Astrocyte (in vitro differentiated cells and primary cell): ENCODE measurements around the gene PPM1E. TPM values are rescaled to one million over a fixed set of nuclear protein-coding genes. Genes with fewer than 3 reads are reported as not detected.

ENCODE experiments used
- DNase-seq: peaks from one replicate; pipeline ENCODE4 v3.0.0-alpha.2; 2010; ENCODE audit warnings: low read depth
- FAIRE-seq: peaks from 2 replicates; lab custom pipeline; 2011; peaks lifted over from hg19 to GRCh38; lab: Jason Lieb, UNC
- H2AFZ ChIP-seq: 2 replicates; pipeline ENCODE4 v1.6.0; 2012; ENCODE audit warnings: low read depth, low read length, inconsistent platforms
- H3K27ac ChIP-seq: 2 replicates; pipeline ENCODE4 v1.5.1; 2011; ENCODE audit warnings: low read depth, low read length, inconsistent platforms
- H3K27me3 ChIP-seq: 2 replicates; pipeline ENCODE4 v1.6.0; 2011; ENCODE audit warnings: low read length, inconsistent platforms; ENCODE audit not compliant: insufficient read depth
- H3K36me3 ChIP-seq: 2 replicates; pipeline ENCODE4 v1.5.1; 2011; ENCODE audit warnings: low read length, inconsistent platforms; ENCODE audit not compliant: insufficient read depth
- H3K4me1 ChIP-seq: 2 replicates; pipeline ENCODE4 v1.5.1; 2011; ENCODE audit warnings: low read length, inconsistent platforms; ENCODE audit not compliant: insufficient read depth
- H3K4me2 ChIP-seq: 2 replicates; pipeline ENCODE4 v1.6.0; 2012; ENCODE audit warnings: low read length, inconsistent platforms
- H3K4me3 ChIP-seq: 2 replicates; pipeline ENCODE4 v1.5.1; 2011; ENCODE audit warnings: low read depth, mild to moderate bottlenecking, low read length, inconsistent platforms; ENCODE audit not compliant: insufficient read depth
- H3K79me2 ChIP-seq: 2 replicates; pipeline ENCODE4 v1.6.0; 2012; ENCODE audit warnings: mild to moderate bottlenecking, low read length, inconsistent platforms; ENCODE audit not compliant: insufficient read depth
- H3K9ac ChIP-seq: 2 replicates; pipeline ENCODE4 v1.6.0; 2012; ENCODE audit warnings: mild to moderate bottlenecking, low read length, inconsistent platforms
- H3K9me3 ChIP-seq: 2 replicates; pipeline ENCODE4 v1.5.1; 2012; ENCODE audit warnings: low read depth, mild to moderate bottlenecking, low read length, inconsistent platforms; ENCODE audit not compliant: insufficient read depth
- H4K20me1 ChIP-seq: 2 replicates; pipeline ENCODE4 v1.6.0; 2012; ENCODE audit warnings: low read length, inconsistent platforms; ENCODE audit not compliant: insufficient read depth
- H3K27ac Mint-ChIP-seq: one replicate; pipeline ENCODE4 v1.8.0; 2021; ENCODE audit warnings: mild to moderate bottlenecking, mixed read lengths; ENCODE audit not compliant: unreplicated experiment
- H3K27me3 Mint-ChIP-seq: one replicate; pipeline ENCODE4 v1.8.0; 2021; ENCODE audit warnings: low read depth, mixed read lengths; ENCODE audit not compliant: unreplicated experiment
- H3K36me3 Mint-ChIP-seq: one replicate; pipeline ENCODE4 v1.8.0; 2021; ENCODE audit warnings: low read depth, mixed read lengths; ENCODE audit not compliant: unreplicated experiment
- H3K4me1 Mint-ChIP-seq: one replicate; pipeline ENCODE4 v1.8.0; 2021; ENCODE audit warnings: low read depth, mixed read lengths; ENCODE audit not compliant: unreplicated experiment
- H3K4me3 Mint-ChIP-seq: one replicate; pipeline ENCODE4 v1.8.0; 2021; ENCODE audit warnings: mild to moderate bottlenecking, moderate library complexity, mixed read lengths; ENCODE audit not compliant: unreplicated experiment
- H3K9me3 Mint-ChIP-seq: one replicate; pipeline ENCODE4 v1.8.0; 2021; ENCODE audit warnings: mild to moderate bottlenecking, mixed read lengths; ENCODE audit not compliant: unreplicated experiment
- EZH2 ChIP-seq: IDR thresholded peaks from 2 replicates; pipeline ENCODE4 v1.6.1; 2012; ENCODE audit warnings: mild to moderate bottlenecking, low read length, inconsistent platforms; ENCODE audit not compliant: insufficient read depth
- total RNA-seq: library from RNA; stranded (reverse); gene quantifications from 2 replicates; pipeline ENCODE4 v1.2.1, GENCODE V29; 2021
- TF ChIP-seq, protein P1 (sequence below): IDR thresholded peaks from 2 replicates; pipeline ENCODE4 v1.5.1; 2011; ENCODE audit warnings: low read depth, mild to moderate bottlenecking, inconsistent platforms, low read length, moderate library complexity; ENCODE audit not compliant: insufficient read depth

PPM1E gene
- total RNA-seq, 1 donor from 2014 or later, result 0.79 TPM

DNA sequence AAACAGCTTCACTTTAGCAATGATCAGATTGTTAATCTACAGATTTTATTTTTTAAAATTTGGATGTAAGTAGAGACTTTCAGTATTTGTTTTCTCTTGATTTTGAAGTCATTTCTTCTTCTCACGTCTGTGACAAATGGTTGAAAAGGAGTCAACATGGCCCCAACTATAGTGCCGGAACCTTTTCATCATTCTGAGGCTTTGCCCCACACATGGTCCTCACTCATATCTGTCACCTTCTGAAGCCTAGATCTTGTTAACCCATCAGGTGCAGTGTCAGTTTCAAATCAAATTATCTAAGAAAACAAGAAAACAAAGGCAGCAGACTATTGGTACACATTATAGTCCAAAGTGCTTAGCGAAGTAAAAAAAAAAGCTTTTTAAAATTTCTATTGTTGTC is 227.0 kb downstream of the PPM1E start:
- H3K36me3 Mint-ChIP-seq, result no peaks in the 10 kb centered on the region
- TF ChIP-seq EZH2, result no peak
- TF ChIP-seq, protein P1, sequence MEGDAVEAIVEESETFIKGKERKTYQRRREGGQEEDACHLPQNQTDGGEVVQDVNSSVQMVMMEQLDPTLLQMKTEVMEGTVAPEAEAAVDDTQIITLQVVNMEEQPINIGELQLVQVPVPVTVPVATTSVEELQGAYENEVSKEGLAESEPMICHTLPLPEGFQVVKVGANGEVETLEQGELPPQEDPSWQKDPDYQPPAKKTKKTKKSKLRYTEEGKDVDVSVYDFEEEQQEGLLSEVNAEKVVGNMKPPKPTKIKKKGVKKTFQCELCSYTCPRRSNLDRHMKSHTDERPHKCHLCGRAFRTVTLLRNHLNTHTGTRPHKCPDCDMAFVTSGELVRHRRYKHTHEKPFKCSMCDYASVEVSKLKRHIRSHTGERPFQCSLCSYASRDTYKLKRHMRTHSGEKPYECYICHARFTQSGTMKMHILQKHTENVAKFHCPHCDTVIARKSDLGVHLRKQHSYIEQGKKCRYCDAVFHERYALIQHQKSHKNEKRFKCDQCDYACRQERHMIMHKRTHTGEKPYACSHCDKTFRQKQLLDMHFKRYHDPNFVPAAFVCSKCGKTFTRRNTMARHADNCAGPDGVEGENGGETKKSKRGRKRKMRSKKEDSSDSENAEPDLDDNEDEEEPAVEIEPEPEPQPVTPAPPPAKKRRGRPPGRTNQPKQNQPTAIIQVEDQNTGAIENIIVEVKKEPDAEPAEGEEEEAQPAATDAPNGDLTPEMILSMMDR, result no peak
- no peak overlapping the region for H3K4me3 Mint-ChIP-seq

DNA sequence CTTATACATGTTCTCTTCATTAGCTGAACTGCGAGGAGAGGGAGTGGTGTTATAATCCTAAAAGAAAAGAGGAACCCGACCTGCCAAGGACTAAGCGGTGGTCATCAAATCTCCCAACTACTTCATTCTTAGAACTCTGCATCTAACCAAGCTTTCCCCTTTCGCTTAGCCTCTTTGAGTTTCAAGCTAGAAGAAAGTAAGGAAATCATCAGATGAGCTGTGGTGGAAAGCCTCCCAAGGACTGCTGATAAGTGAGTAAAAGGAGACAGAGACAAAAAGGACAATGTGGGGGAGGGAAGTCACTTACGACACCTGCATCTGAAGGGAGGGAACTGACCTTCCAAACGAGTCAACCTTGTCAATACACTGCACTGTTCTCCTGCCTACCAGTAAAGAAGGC is 229.7 kb downstream of the PPM1E start:
- H3K9me3 Mint-ChIP-seq, result no peaks in the 10 kb centered on the region
- H3K9me3 ChIP-seq, result no peaks in the 10 kb centered on the region
- DNase-seq (no peak), FAIRE-seq (no peak)
- no peak overlapping the region for H3K4me3 ChIP-seq
- no peaks in the 10 kb centered on the region for H3K27me3 ChIP-seq
- no peak overlapping the region for H2AFZ ChIP-seq
- no peaks in the 10 kb centered on the region for H3K4me1 ChIP-seq
- H3K27me3 Mint-ChIP-seq, result no peaks in the 10 kb centered on the region
- no peak overlapping the region for H3K4me2 ChIP-seq
- H3K27ac ChIP-seq, result no peak overlapping the region
- H3K4me1 Mint-ChIP-seq, result peaks cover 3% of the 10 kb centered on the region
- no peaks in the 10 kb centered on the region for H3K79me2 ChIP-seq
- H3K4me3 Mint-ChIP-seq, result no peak overlapping the region
- H3K9ac ChIP-seq, result no peak overlapping the region
- no peaks in the 10 kb centered on the region for H3K36me3 ChIP-seq
- H4K20me1 ChIP-seq, result no peaks in the 10 kb centered on the region
- no peaks in the 10 kb centered on the region for H3K36me3 Mint-ChIP-seq
- TF ChIP-seq, protein P1, result no peak
- no peak for TF ChIP-seq EZH2
- no peak overlapping the region for H3K27ac Mint-ChIP-seq

More for the DNA sequence above, 227.0 kb downstream of the PPM1E start:
- no peak overlapping the region for H3K9ac ChIP-seq
- no peak overlapping the region for H3K27ac Mint-ChIP-seq
- H3K4me2 ChIP-seq, result no peak overlapping the region
- H3K4me3 ChIP-seq, result no peak overlapping the region
- H3K9me3 ChIP-seq, result no peaks in the 10 kb centered on the region
- H3K36me3 ChIP-seq, result no peaks in the 10 kb centered on the region
- peaks cover 3% of the 10 kb centered on the region for H3K4me1 Mint-ChIP-seq
- H4K20me1 ChIP-seq, result no peaks in the 10 kb centered on the region
- no peaks in the 10 kb centered on the region for H3K79me2 ChIP-seq
- no peaks in the 10 kb centered on the region for H3K27me3 Mint-ChIP-seq
- DNase-seq (no peak), FAIRE-seq (no peak)
- no peaks in the 10 kb centered on the region for H3K27me3 ChIP-seq
- no peak overlapping the region for H2AFZ ChIP-seq
- no peak overlapping the region for H3K27ac ChIP-seq
- H3K4me1 ChIP-seq, result no peaks in the 10 kb centered on the region
- no peaks in the 10 kb centered on the region for H3K9me3 Mint-ChIP-seq

DNA sequence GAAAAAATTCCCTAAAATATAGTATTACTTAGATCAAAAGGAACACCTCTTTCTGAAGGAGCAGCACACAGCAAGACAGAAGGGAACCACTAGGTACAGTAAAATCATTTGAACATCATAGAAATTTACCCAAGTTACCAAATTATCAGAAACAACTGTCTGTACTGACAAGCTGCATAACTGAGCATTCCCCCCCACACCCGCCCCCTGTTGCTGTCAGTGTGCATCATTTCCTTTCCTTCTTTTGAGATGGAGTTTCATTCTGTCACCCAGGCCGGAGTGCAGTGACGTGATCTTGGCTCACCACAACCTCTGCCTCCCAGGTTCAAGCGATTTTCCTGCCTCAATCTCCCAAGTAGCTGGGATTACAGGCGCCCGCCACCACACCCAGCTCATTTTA is 230.3 kb downstream of the PPM1E start:
- no peak overlapping the region for H3K27ac ChIP-seq
- Mint-ChIP-seq H3K27me3 (no peaks in the 10 kb centered on the region), H3K9me3 (no peaks in the 10 kb centered on the region), H3K27ac (no peak overlapping the region), H3K4me3 (no peak overlapping the region), H3K4me1 (peaks cover 3% of the 10 kb centered on the region), H3K36me3 (no peaks in the 10 kb centered on the region)
- no peak overlapping the region for H2AFZ ChIP-seq
- H3K9me3 ChIP-seq, result no peaks in the 10 kb centered on the region
- no peaks in the 10 kb centered on the region for H4K20me1 ChIP-seq
- DNase-seq (no peak), FAIRE-seq (no peak)
- no peak overlapping the region for H3K9ac ChIP-seq
- no peak overlapping the region for H3K4me3 ChIP-seq
- no peak overlapping the region for H3K4me2 ChIP-seq
- H3K36me3 ChIP-seq, result no peaks in the 10 kb centered on the region
- no peaks in the 10 kb centered on the region for H3K27me3 ChIP-seq
- TF ChIP-seq EZH2, result no peak
- TF ChIP-seq, protein P1, result no peak
- H3K4me1 ChIP-seq, result no peaks in the 10 kb centered on the region
- H3K79me2 ChIP-seq, result no peaks in the 10 kb centered on the region
